LNCaP clone FGC (cell line): ENCODE measurements around the gene ANKRD52.
A peak's percentile ranks its signal among the peaks of the same experiment; 100 is the strongest.

Source experiments
- DNase-seq: peaks from one replicate; pipeline ENCODE4 v3.0.0-alpha.2; 2011; ENCODE audit warnings: low read depth
- H3K4me3 ChIP-seq: 2 replicates; pipeline ENCODE4 v1.5.1; 2011; ENCODE audit warnings: mild to moderate bottlenecking, low read depth, low read length, control low read depth
- TF ChIP-seq, protein P1 (sequence below): IDR thresholded peaks from 2 replicates; pipeline ENCODE4 v1.5.1; 2012; ENCODE audit warnings: mild to moderate bottlenecking; ENCODE audit not compliant: control insufficient read depth, insufficient read depth; ENCODE audit errors: extremely low read depth

ANKRD52 gene

DNA sequence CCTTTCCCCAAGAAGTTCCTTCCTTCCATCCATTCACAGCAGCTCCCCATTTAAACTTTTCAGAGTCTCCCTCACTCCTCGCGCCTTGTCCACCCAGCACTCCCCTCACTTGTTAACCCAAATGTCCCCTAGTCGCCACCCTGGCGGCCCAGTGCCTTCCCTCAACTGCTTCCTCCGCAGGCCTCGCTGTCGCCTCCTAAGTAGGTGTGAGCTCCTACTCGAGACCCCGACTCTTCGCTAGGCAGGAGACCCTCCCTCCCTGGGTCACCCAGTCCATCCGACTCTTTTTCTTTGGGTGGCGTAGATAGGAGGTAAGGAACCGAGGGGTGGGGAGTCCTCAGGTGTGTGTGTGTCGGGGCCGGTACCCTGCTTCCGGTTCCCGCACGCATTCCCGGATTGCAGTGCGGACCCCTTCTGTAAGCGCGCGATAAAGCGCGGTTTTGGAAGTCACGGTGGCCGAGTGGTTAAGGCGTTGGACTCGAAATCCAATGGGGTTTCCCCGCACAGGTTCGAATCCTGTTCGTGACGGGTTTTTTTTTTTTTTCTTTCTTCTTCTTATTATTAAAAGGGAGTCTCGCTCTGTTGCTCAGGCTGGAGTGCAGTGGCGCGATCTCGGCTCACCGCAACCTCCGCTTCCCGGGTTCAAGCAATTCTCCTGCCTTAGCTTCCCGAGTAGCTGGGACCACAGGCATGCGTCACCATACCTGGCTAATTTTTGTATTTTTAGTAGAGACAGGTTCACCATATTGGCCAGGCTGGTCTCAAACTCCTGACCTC, 68.1 kb downstream of the ANKRD52 start:
- TF ChIP-seq, protein P1, sequence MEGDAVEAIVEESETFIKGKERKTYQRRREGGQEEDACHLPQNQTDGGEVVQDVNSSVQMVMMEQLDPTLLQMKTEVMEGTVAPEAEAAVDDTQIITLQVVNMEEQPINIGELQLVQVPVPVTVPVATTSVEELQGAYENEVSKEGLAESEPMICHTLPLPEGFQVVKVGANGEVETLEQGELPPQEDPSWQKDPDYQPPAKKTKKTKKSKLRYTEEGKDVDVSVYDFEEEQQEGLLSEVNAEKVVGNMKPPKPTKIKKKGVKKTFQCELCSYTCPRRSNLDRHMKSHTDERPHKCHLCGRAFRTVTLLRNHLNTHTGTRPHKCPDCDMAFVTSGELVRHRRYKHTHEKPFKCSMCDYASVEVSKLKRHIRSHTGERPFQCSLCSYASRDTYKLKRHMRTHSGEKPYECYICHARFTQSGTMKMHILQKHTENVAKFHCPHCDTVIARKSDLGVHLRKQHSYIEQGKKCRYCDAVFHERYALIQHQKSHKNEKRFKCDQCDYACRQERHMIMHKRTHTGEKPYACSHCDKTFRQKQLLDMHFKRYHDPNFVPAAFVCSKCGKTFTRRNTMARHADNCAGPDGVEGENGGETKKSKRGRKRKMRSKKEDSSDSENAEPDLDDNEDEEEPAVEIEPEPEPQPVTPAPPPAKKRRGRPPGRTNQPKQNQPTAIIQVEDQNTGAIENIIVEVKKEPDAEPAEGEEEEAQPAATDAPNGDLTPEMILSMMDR: no peak
- H3K4me3 ChIP-seq: peak overlapping the region; percentile 74
- DNase-seq: peak; percentile 53

DNA sequence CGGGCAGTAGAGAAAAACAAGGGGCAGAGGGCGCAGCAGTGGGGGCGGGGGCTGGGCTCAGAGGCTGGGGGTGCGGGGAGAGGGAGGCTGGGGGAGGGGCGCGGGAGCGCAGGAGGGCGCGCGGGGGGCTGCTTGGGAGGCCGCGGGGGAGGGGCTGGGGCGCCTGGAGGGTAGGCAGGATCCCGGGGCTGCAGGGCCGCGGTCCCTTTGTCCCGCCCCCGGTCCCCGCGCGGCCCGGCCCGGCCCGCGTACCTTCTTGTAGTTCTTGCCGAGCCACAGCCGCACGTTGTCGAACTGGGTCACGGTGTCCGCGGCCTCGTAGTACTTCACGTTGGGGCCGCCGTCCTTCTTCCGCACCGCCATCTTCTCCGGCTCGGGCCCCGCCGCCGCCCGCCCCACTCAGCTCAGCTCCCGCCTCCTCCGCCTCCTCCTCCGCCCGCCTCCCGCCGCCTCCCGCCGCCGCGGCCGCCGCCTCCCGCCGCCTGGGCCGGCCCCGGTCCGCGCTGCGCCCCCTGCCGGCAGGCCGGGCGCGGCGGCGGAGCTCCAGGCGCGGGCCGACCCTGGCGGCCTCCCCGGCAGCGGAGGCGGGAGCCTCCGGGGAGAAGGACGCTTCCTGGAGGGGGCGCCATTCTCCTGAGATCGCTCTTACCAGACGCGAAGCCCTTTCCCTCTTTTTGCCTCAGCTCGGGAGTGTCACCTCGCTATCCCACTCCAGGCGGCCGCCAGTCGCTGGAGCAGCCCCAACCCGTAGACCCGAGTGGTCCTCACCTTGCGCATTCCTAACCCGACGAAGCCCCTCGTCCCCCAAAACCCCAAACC, 68.9 kb downstream of the ANKRD52 start, which contains the start of gene SMARCC2:
TSS of gene SMARCC2 (minus strand) at position 385 of the 819 bp plus-strand sequence. CDS start at position 363, 22 bp downstream.
- TF ChIP-seq, protein P1: peak; percentile 87
- peak; percentile 50 for DNase-seq
- H3K4me3 ChIP-seq: peak within 1 kb of the TSS; percentile 85

GRCh38 chr12:56188778-56189098, 69.4 kb downstream of the ANKRD52 start:
- H3K4me3 ChIP-seq: peak overlapping the region; percentile 85
- TF ChIP-seq, protein P1: no peak
- DNase-seq: no peak

- no peak for DNase-seq
- TF ChIP-seq, protein P1: no peak
- H3K4me3 ChIP-seq: peak overlapping the region; percentile 85
Observed at GRCh38 chr12:56188131-56188777, 69.9 kb downstream of the ANKRD52 start.
